ENCODE measurements around the gene GLB1L. TPM values are rescaled to one million over a fixed set of nuclear protein-coding genes. Genes with fewer than 3 reads are reported as not detected.

Gene GLB1L
- total and polyA plus RNA-seq, 2 of the 8 experiments (the other 6 are each of a cell fraction or from before 2014, with no cell fraction given) = 3.7 to 4.0 TPM

DNA sequence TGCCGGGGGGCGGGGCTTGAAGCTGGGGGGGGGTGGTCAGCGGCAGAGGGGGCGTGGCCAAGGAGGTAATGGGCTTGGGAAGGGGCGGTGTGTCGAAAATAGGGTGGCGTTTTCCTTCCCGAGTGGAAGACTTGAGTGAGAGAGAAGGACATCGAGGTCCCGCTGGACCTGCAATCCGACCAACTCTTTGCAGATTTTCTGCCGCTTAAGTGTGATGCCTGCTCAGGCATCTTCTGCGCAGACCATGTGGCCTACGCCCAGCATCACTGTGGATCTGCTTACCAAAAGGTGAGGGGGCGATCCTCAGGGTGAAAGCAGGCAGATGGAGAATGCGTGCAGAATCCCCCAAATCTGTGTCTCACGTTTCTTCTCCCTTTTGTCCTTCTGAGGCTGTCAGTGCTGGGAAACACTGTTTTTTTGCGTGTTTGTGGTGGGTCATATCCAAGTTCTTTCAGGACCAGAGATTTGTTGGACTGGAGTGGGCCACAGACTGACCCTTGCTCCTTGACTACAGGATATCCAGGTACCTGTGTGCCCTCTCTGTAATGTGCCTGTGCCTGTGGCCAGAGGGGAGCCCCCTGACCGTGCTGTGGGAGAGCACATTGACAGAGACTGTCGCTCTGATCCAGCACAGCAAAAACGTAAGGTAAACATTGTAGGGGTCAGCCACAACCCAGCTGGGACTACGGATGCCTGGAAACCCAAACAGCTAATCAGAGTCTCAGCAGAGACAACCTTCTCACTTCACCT is 37.9 kb downstream of the GLB1L start:
- Histone ChIP-seq H3K4me2 (ENCODE audit: insufficient read depth in 1 of 2, low read depth in 2 of 2, low read length in 2 of 2) (peak overlapping the region; percentile 91 to 100), H2BK20ac (ENCODE audit: low read length) (no peak overlapping the region), H3K36me3 (ENCODE audit: control insufficient read depth in 2 of 4, insufficient read depth in 4 of 4, low read length in 3 of 4) (peaks cover 3 to 24% (median 10%) of the 10 kb centered on the region in 4 experiments; a peak in 7 of 8 replicates), H3K27me3 (replicated peaks in 1 of 4; ENCODE audit: control insufficient read depth in 3 of 4, extremely low read depth in 1 of 4, insufficient read depth in 3 of 4, low read length in 3 of 4) (no peaks in the 10 kb centered on the region), H2BK12ac (ENCODE audit: low read depth, low read length) (no peak overlapping the region), H3K23ac (ENCODE audit: insufficient read length) (no peak overlapping the region), H2AK5ac (ENCODE audit: low read depth, low read length) (no peak overlapping the region), H3K23me2 (ENCODE audit: low read depth, low read length) (peaks cover 10% of the 10 kb centered on the region), H3K14ac (ENCODE audit: insufficient read length) (no peak overlapping the region), H4K91ac (replicated peaks; ENCODE audit: insufficient read length, low read length) (no peak overlapping the region), H2BK120ac (replicated peaks; ENCODE audit: low read depth, low read length) (no peak overlapping the region), H3K18ac (ENCODE audit: extremely low read depth, low read length) (no peak overlapping the region), H4K8ac (ENCODE audit: extremely low read depth, insufficient read depth, low read length) (no peak overlapping the region; the same call in 1 of the 2 replicates), H3K4me3 (ENCODE audit: extremely low read depth in 1 of 4, insufficient read depth in 2 of 4, low read depth in 3 of 4, low read length in 4 of 4) (peak overlapping the region; percentile 56 to 72 (median 64)), H3K4ac (replicated peaks; ENCODE audit: insufficient read length, low read depth, low read length) (no peak overlapping the region), H2AFZ (ENCODE audit: low read length) (peak overlapping the region; percentile 92; the same call in 1 of the 2 replicates), H2BK15ac (ENCODE audit: low read length) (no peak overlapping the region), H3K27ac (ENCODE audit: low read depth, low read length) (peak overlapping the region; percentile 27; the same call in 1 of the 2 replicates), H3K79me2 (ENCODE audit: control insufficient read depth in 1 of 2, insufficient read depth in 2 of 2, low read length in 2 of 2) (no peaks in the 10 kb centered on the region), H4K20me1 (replicated peaks in 1 of 2; ENCODE audit: control insufficient read depth in 1 of 2, insufficient read depth in 2 of 2, low read length in 2 of 2) (peaks cover 0 to 2% of the 10 kb centered on the region in 2 experiments), H3K9ac (replicated peaks in 1 of 4; ENCODE audit: extremely low read depth in 1 of 4, low read depth in 3 of 4, low read length in 3 of 4) (peak overlapping the region in 2 of 4 experiments; percentile 39 to 73; a peak in 3 of 7 replicates), H3K56ac (replicated peaks; ENCODE audit: insufficient read length, low read depth, low read length) (no peak overlapping the region), H3K79me1 (ENCODE audit: low read depth, low read length) (no peaks in the 10 kb centered on the region), H4K5ac (ENCODE audit: insufficient read length, low read depth, low read length) (no peak overlapping the region), H3K9me3 (ENCODE audit: insufficient read depth in 2 of 2, low read depth in 1 of 2, low read length in 1 of 2) (no peaks in the 10 kb centered on the region; a peak in 1 of 4 replicates), H2BK5ac (ENCODE audit: low read depth, low read length) (no peak overlapping the region; the same call in 1 of the 2 replicates), H3K4me1 (replicated peaks in 1 of 4; ENCODE audit: control insufficient read depth in 3 of 4, insufficient read depth in 4 of 4, low read length in 3 of 4) (peaks cover 0 to 6% (median 3%) of the 10 kb centered on the region in 4 experiments; a peak in 5 of 7 replicates)
- FAIRE-seq (no peak), DNase-seq (ENCODE audit: low read depth in 1 of 2, low spot score in 2 of 2) (no peak)
- TF ChIP-seq, protein P1, sequence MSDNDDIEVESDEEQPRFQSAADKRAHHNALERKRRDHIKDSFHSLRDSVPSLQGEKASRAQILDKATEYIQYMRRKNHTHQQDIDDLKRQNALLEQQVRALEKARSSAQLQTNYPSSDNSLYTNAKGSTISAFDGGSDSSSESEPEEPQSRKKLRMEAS (IDR thresholded peaks at IDR 0.05) = 0 out of 2 replicates have a peak, but pooled peaks have one; percentile 47
- no peak for TF ChIP-seq CREB1 (IDR thresholded peaks at IDR 0.05)
- 0 out of 2 replicates have a peak, but pooled peaks have one; percentile 18 for TF ChIP-seq POLR2AphosphoS5 (IDR thresholded peaks at IDR 0.05; ENCODE audit: low read depth, low read length)
- TF ChIP-seq SIN3A (conservative IDR thresholded peaks at IDR 0.05 in 1 of 2, IDR thresholded peaks at IDR 0.05 in 1 of 2; ENCODE audit: low read depth in 1 of 2, low read length in 2 of 2) = 0 out of 4 replicates have a peak, but pooled peaks of 1 of the 2 experiments have one; percentile 20
- POLR2A ChIA-PET (ENCODE audit: partially characterized antibody) = interaction anchor here (0.9 to 6.1 kb wide), 9 partner anchors 11 to 45 kb away, joined by 3 to 101 read pairs (median 7); partner anchors contain the start of genes ABCB6, ANKZF1, ATG9A and CNPPD1
- 46% methylated on average over 14 of the region's 22 CpGs; no CpG with 5 or more reads in 1 of the 2 experiments for WGBS, 2 experiments (ENCODE audit: extremely low coverage in 1 of 2, insufficient coverage in 1 of 2, insufficient read length in 1 of 2, insufficient replicate concordance in 2 of 2, low coverage in 1 of 2, low lambda C conversion rate in 2 of 2, missing lambda C conversion rate in 1 of 2)
- CTCF ChIA-PET (ENCODE audit: partially characterized antibody) = interaction anchor here (0.8 to 2.4 kb wide), 10 partner anchors 9 to 424 kb away, joined by 3 to 8 read pairs (median 3); no protein-coding TSS in a partner anchor
